ENCODE data around the gene FAM171A2.

DNA sequence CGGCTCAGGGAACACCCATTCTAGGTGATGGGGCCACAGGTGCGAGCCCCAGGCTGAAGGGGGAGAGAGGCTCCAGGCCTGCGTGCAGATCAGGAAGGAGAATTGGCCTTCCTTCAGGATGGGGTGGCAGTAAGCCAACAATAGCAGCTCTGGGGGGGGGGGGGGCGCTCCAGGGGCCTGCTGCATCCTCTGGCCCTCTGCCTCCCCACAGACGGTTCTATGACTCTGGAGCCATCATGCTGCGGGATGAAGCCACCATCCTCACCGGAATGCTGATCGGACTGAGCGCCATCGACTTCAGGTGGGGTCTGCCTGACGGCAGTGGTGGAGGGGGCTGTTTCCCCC, 49.2 kb downstream of the FAM171A2 start:
- TF ChIP-seq SIRT6 (IDR thresholded peaks at IDR 0.05; ENCODE audit: low read length) (no peak), ZNF274 (IDR thresholded peaks at IDR 0.05; ENCODE audit: borderline replicate concordance, extremely low read depth, low read length) (no peak), EZH2 (IDR thresholded peaks at IDR 0.05; ENCODE audit: low read depth, low read length, severe bottlenecking) (no peak)
- TF ChIP-seq, protein P1, sequence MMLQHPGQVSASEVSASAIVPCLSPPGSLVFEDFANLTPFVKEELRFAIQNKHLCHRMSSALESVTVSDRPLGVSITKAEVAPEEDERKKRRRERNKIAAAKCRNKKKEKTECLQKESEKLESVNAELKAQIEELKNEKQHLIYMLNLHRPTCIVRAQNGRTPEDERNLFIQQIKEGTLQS (IDR thresholded peaks at IDR 0.05; ENCODE audit: insufficient read depth, low read depth, low read length), result no peak
- TF ChIP-seq, protein P2, sequence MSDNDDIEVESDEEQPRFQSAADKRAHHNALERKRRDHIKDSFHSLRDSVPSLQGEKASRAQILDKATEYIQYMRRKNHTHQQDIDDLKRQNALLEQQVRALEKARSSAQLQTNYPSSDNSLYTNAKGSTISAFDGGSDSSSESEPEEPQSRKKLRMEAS (IDR thresholded peaks at IDR 0.05), result no peak

All from H1 (cell line).